Stimulated activated CD4-positive, alpha-beta T cell treated with anti-CD3 and anti-CD28 coated beads, Interleukin-1b, Interleukin-23, amount 100 ng/mL, for 4 hours (primary cell): ENCODE measurements around the gene DHRS11.

Experiments used
- DNase-seq, 2 donors: peaks; one replicate each; pipeline ENCODE4 v3.0.0-alpha.2; 2020; ENCODE audit warnings: low read depth in 2 of 2

Gene DHRS11, protein sequence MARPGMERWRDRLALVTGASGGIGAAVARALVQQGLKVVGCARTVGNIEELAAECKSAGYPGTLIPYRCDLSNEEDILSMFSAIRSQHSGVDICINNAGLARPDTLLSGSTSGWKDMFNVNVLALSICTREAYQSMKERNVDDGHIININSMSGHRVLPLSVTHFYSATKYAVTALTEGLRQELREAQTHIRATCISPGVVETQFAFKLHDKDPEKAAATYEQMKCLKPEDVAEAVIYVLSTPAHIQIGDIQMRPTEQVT

DNA sequence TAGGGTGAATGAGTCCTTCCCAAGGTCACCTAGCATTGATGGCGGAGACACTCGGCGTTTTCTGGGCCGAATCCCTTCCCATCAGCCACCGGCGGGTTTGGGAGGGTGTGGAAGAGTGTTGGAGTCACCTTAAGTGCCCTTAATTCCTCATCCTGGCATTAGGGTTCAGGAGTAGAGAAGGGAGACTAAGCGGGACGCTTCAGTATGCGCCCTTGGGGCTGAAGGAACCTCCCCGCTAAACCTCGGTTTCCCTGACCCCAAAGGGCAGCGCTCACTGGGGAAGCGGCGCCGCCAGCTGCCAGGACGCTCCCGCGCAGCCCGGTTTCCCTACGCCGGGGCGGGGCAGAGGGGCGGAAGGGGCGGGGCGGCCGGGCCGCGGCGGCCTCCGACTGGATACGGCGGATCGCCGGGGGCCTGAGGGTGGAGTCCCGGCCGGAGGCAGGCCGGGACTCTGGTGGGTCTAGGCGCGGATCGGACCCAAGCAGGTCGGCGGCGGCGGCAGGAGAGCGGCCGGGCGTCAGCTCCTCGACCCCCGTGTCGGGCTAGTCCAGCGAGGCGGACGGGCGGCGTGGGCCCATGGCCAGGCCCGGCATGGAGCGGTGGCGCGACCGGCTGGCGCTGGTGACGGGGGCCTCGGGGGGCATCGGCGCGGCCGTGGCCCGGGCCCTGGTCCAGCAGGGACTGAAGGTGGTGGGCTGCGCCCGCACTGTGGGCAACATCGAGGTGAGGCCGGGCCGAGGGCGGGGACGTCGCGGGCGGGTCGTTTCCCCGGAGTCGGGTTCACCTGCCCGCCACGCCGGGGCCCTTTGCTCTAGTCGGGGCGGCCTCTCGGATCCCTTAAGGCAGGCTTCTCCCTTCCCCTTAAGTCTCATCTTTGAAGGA lies at the start of gene DHRS11:
TSS of gene DHRS11 (plus strand) at position 446 of the 882 bp plus-strand sequence. CDS start at position 577, 131 bp downstream.
- peak; percentile 61 to 86 for DNase-seq

- no peak for DNase-seq
Observed at GRCh38 chr17:36542755-36543154, 48.9 kb upstream of the DHRS11 start.

GRCh38 chr17:36544044-36544306 lies 47.7 kb upstream of the DHRS11 start:
- DNase-seq = no peak

GRCh38 chr17:36544307-36545076 lies 47.2 kb upstream of the DHRS11 start, which contains the start of gene GGNBP2:
Gene GGNBP2 (plus strand): TSS chr17:36544919. CDS start chr17:36545725, 806 bp downstream.
- DNase-seq = peak; percentile 81 to 87

DNA sequence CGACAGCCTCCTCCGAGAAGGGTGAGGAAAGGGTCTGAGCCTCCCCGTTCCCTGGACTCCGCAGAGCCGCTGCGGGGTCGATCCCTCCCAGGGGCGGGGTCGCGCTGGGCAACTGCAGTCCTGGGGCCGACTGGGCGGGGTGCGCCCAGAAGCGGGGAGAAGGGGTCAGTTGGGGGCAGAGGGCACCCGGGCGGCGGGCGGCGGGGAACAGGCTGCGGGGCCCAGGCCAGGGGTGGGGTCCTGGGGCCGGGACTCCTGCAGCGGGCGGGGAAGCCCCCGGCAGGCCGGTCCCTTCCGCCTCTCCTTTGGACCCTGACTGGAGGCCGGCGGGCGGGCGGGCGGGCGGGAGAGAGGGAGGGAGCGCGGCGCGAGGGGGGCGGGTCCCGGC lies 46.6 kb upstream of the DHRS11 start:
- no peak for DNase-seq

GRCh38 chr17:36545465-36546417 lies 45.9 kb upstream of the DHRS11 start:
- DNase-seq = peak; percentile 90 to 92

DNA sequence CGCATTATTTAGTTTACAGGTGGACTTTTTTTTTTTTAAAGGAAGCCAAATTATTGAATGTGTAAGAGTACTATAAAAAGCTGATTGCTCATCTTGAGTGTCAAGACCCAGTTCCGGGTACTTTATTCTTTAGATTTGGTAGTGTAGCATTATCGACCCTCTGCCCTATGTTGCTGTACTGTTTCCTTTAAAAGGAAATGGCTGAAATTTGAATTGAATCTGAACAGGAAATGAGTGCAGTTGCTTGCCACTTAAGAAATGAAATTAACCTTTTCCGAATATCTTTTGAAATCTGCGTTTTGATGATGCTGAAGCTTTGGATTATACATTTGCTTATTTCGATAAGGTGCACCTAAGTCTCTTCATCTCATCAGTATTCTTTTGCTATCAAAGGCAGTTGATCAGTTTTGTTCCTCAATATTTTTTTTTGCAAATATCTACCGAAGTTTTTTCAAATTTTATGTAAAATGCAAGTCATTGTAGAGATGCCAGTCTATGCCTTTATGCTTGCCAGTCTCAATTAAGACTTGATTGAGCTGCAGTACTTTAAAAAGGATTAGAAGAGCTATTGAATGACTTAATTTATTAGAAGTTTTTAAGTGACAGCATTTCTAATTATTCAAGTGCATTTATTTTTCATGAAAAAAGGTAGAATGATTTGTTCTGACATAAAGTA lies 45.1 kb upstream of the DHRS11 start:
- no peak for DNase-seq

DNA sequence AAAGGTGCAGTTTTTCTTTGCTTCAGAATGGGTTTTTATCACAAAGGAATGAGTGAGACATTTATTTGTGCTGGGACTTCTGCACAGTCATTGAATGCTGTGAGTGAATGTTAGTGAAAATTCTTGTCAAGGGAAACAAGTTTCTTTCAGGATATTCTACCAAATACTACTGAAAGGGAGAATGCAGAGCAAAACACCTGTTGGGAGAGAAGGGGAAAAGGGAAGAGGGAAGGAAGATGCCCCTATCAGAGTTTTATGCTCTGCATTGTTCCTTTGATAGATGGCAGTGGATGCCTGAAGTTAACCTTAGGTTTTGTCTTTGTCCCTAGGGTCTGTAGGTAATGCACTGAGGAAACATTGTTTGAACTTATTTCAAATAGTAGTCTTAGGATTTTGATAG lies 43.9 kb upstream of the DHRS11 start:
- DNase-seq = no peak

GRCh38 chr17:36550491-36551417 lies 40.9 kb upstream of the DHRS11 start:
- no peak for DNase-seq

DNA sequence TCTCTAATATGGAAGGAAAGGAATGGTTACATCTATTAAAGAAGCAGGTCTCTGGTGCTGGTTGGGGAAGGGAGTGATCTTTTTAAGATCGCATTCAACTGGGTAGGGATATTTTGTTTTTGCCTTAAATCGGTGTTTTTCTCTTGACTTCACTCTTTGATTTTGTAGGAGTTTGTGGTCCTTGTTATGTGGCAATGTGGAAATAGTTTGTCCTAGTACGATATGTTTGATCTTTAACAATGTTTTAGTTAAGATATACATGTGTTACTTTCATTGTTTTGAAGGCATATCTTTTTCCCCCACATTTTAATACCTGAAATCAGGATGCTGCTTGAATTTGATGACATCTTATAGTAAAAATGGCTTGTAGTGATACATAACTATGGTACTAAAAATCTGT lies 38.2 kb upstream of the DHRS11 start:
- no peak for DNase-seq

- DNase-seq = no peak
Observed at GRCh38 chr17:36566081-36566480, 25.6 kb upstream of the DHRS11 start.

- DNase-seq = no peak
Observed at GRCh38 chr17:36575028-36575427, 16.7 kb upstream of the DHRS11 start.

GRCh38 chr17:36576793-36577192 lies 14.9 kb upstream of the DHRS11 start:
- no peak for DNase-seq

DNA sequence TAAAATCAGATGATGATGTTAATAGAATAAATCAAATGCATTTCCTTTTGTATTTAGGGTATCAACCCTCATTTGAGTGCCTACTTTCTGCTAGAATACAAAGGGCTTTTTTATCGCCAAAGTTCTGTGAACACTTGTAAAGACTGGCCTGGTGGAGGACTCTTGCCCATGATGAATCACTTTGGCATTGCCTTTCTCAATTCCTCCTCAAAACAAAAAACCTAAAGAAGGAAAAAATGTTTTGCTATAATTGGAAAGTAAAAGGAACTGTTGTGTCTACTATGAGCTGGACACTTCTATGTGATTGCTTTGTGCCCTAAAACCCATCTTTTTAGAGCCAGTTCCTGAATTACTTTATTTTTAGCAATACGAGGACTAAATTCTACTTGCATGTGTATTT lies 13.0 kb upstream of the DHRS11 start:
- no peak for DNase-seq

- no peak for DNase-seq
Observed at GRCh38 chr17:36583787-36584186, 7.9 kb upstream of the DHRS11 start.

DNA sequence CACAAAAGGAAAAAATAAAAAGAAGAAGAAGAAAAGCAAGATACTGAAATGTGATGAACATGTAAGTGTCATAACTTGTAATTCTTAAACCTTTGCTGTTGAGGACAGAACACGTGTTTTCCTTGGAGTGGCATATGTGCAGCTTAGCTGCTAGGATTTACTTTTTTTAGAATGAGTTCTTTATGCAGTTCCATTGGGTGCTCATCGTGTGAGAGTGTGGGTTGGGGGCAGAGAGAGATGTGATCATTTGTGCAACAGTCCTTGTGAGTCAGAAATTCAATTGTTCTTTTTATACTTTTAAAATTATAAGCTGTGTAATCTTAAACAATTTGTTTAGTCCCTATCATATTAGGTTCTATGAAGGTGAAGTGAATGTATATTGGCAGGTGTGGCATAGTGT lies 5.5 kb upstream of the DHRS11 start:
- no peak for DNase-seq

GRCh38 chr17:36590082-36590481 lies 1.6 kb upstream of the DHRS11 start:
- no peak for DNase-seq

DNA sequence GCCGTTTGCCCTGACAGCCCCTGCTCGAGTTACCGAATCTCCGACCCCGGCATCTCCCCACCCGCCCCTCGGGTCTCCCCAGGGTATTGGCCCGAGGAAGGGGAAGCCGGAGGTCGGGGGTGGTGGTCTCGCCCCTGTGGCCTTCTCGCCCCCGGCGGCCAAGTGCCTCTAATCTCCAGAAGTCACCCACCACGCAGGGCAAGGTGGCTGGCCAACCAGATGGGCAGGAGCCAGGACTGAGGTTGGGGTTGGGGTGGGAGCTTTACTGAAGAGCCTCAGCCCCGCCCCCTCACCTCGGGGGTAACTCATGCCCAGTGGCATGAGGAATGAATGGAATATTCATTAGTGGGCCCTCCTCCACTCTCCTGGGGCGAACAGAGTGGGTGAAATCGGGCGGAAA lies 637 bp downstream of the DHRS11 start:
- no peak for DNase-seq

DNA sequence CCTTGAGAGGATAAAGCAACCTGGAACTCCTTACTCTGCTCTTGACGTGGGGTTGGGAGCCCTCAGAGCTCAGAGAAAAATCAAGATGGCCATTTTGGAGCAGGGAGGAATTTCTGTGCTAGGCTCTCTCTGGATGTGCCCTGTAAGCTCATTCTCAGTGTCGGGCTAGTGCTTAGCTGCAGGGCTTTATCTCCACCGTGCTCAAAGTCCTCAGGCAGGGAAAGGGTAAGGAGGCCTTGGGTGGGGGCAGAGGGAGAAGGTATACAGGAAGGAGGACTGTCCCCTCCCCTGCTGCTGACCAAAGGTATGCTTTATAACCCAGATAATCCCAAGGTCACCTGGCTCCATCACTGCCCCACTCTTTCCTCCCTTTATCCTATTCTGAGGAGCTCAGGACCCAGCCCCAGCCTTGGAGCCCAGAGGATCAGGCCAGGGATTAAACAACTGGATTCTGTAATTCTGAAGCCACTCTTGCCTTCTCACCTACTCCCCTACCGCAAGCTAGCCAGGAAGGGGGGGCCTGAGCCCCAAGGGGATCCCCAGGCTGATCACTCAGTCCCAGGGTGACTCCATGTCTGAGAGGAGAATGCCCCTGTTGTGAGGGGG lies 1.1 kb downstream of the DHRS11 start:
- no peak for DNase-seq
